ENCODE data around the gene GLRA1. TPM values are rescaled to one million over a fixed set of nuclear protein-coding genes. Genes with fewer than 3 reads are reported as not detected.

Gene GLRA1
- total RNA-seq, 3 donors from 2014 or later (not counting 1 experiment from before 2014, with no cell fraction given) = not detected

DNA sequence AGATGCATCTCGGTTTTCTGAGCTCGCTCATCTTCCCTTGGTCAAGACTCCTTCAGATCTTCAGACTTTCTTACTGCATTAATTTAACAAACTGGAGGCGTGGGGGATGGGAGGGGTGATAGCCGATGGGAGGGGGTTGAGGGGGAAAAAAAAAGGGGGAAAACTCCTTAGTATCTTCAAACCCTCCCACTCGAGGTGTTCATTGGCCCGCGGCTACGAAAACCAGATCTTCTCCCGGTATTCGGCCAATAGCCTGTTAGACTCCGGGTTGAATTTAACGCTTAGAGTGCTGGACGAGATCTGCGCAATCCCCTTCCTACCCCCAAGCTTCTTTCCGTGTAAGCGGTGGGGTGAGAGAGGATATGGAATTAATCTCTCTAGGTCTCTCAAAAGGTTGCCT is 689 bp upstream of the GLRA1 start:
- TF ChIP-seq CTCF (IDR thresholded peaks at IDR 0.05) = no peak
- 3% methylated on average over 8 of the region's 16 CpGs for WGBS (ENCODE audit: insufficient coverage)
- ATAC-seq = no peak
- Mint-ChIP-seq H3K27ac (no peak overlapping the region), H3K9me3 (peaks cover 0 to 2% of the 10 kb centered on the region in 2 donors), H3K4me1 (no peaks in the 10 kb centered on the region), H3K4me3 (no peak overlapping the region), H3K27me3 (ENCODE audit: low read depth in 2 of 2) (peaks cover 18 to 25% of the 10 kb centered on the region in 2 donors), H3K36me3 (peaks cover 11% of the 10 kb centered on the region)
- Histone ChIP-seq H3K27me3 (ENCODE audit: control insufficient read depth, insufficient read depth, low read length) (peaks cover 14% of the 10 kb centered on the region), H3K27ac (ENCODE audit: low read length) (no peak overlapping the region), H3K9me3 (ENCODE audit: control insufficient read depth, insufficient read depth, low read length) (peaks cover 2% of the 10 kb centered on the region), H3K36me3 (ENCODE audit: control insufficient read depth, insufficient read depth, low read length) (no peaks in the 10 kb centered on the region), H3K4me1 (ENCODE audit: control insufficient read depth, insufficient read depth, low read length) (no peaks in the 10 kb centered on the region), H3K4me3 (ENCODE audit: low read length) (no peak overlapping the region)
- no peak for DNase-seq
- intact Hi-C loops (cut with micrococcal nuclease) = no loop called here

GRCh38 chr5:151923866-151924476 is 680 bp downstream of the GLRA1 start:
- peaks cover 0 to 2% of the 10 kb centered on the region in 2 donors for H3K9me3 Mint-ChIP-seq
- Histone ChIP-seq H3K4me1 (ENCODE audit: control insufficient read depth, insufficient read depth, low read length) (no peaks in the 10 kb centered on the region), H3K4me3 (ENCODE audit: low read length) (no peak overlapping the region), H3K27me3 (ENCODE audit: control insufficient read depth, insufficient read depth, low read length) (peaks cover 14% of the 10 kb centered on the region), H3K9me3 (ENCODE audit: control insufficient read depth, insufficient read depth, low read length) (peaks cover 2% of the 10 kb centered on the region), H3K27ac (ENCODE audit: low read length) (no peak overlapping the region), H3K36me3 (ENCODE audit: control insufficient read depth, insufficient read depth, low read length) (no peaks in the 10 kb centered on the region)
- no peak overlapping the region for H3K27ac Mint-ChIP-seq
- no peak for ATAC-seq
- 14% methylated on average over 11 of the region's 19 CpGs for WGBS (ENCODE audit: insufficient coverage)
- intact Hi-C loops (cut with micrococcal nuclease) = no loop called here
- no peak for DNase-seq
- H3K4me3 Mint-ChIP-seq = no peak overlapping the region
- peaks cover 18 to 25% of the 10 kb centered on the region in 2 donors for H3K27me3 Mint-ChIP-seq (ENCODE audit: low read depth in 2 of 2)
- H3K4me1 Mint-ChIP-seq = no peaks in the 10 kb centered on the region
- H3K36me3 Mint-ChIP-seq = peaks cover 11% of the 10 kb centered on the region
- no peak for TF ChIP-seq CTCF (IDR thresholded peaks at IDR 0.05)

- Histone ChIP-seq H3K27ac (ENCODE audit: low read length) (no peak overlapping the region), H3K9me3 (ENCODE audit: control insufficient read depth, insufficient read depth, low read length) (peaks cover 2% of the 10 kb centered on the region), H3K27me3 (ENCODE audit: control insufficient read depth, insufficient read depth, low read length) (peaks cover 14% of the 10 kb centered on the region), H3K36me3 (ENCODE audit: control insufficient read depth, insufficient read depth, low read length) (no peaks in the 10 kb centered on the region), H3K4me1 (ENCODE audit: control insufficient read depth, insufficient read depth, low read length) (no peaks in the 10 kb centered on the region), H3K4me3 (ENCODE audit: low read length) (no peak overlapping the region)
- H3K27ac Mint-ChIP-seq = no peak overlapping the region
- H3K4me3 Mint-ChIP-seq = no peak overlapping the region
- TF ChIP-seq CTCF (IDR thresholded peaks at IDR 0.05) = no peak
- DNase-seq = no peak
- H3K9me3 Mint-ChIP-seq = peaks cover 0 to 2% of the 10 kb centered on the region in 2 donors
- WGBS (ENCODE audit: insufficient coverage) = 79% methylated on average over 4 of the region's 4 CpGs
- H3K36me3 Mint-ChIP-seq = peaks cover 11% of the 10 kb centered on the region
- no peaks in the 10 kb centered on the region for H3K4me1 Mint-ChIP-seq
- H3K27me3 Mint-ChIP-seq (ENCODE audit: low read depth in 2 of 2) = peaks cover 25 to 26% of the 10 kb centered on the region in 2 donors
- no peak for ATAC-seq
- intact Hi-C loops (cut with micrococcal nuclease) = no loop called here
Measured at GRCh38 chr5:151921916-151922315, 2.7 kb downstream of the GLRA1 start.

- intact Hi-C loops (cut with micrococcal nuclease) = no loop called here
- Mint-ChIP-seq H3K36me3 (peaks cover 7% of the 10 kb centered on the region), H3K4me1 (no peaks in the 10 kb centered on the region), H3K27me3 (ENCODE audit: low read depth in 2 of 2) (peaks cover 15 to 22% of the 10 kb centered on the region in 2 donors), H3K4me3 (no peak overlapping the region), H3K27ac (no peak overlapping the region), H3K9me3 (peaks cover 0 to 2% of the 10 kb centered on the region in 2 donors)
- no peak for ATAC-seq
- Histone ChIP-seq H3K36me3 (ENCODE audit: control insufficient read depth, insufficient read depth, low read length) (no peaks in the 10 kb centered on the region), H3K27me3 (ENCODE audit: control insufficient read depth, insufficient read depth, low read length) (no peaks in the 10 kb centered on the region), H3K4me1 (ENCODE audit: control insufficient read depth, insufficient read depth, low read length) (no peaks in the 10 kb centered on the region), H3K27ac (ENCODE audit: low read length) (no peak overlapping the region), H3K9me3 (ENCODE audit: control insufficient read depth, insufficient read depth, low read length) (no peaks in the 10 kb centered on the region), H3K4me3 (ENCODE audit: low read length) (no peak overlapping the region)
- no peak for TF ChIP-seq CTCF (IDR thresholded peaks at IDR 0.05)
- 73% methylated on average over 2 of the region's 2 CpGs for WGBS (ENCODE audit: insufficient coverage)
- no peak for DNase-seq
Measured at GRCh38 chr5:151917904-151918303, 6.7 kb downstream of the GLRA1 start.
